Measurements from ENCODE around the gene CHRNA9. TPM values are rescaled to one million over a fixed set of nuclear protein-coding genes. Genes with fewer than 3 reads are reported as not detected.

Gene CHRNA9
- total RNA-seq, 1 experiment from 2014 or later, result not detected

DNA sequence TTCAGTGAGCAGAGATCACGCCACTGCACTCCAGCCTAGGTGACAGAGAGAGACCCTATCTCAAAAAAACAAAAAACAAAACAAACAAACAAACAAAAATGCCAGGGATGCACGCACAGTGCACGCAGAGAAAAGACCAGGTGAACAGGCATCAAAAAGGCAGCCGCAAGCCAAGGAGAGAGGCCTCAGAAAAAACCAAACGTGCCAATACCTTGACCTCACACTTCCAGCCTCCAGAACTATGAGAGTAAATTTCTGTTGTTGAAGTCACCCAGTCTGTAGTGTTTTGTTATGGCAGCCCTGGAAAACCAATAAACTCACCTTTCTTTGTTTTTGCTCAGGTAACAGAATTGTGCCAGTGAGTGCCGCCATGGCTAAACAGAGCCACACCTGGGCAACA is 66.0 kb downstream of the CHRNA9 start:
- TF ChIP-seq CTCF (IDR thresholded peaks at IDR 0.05; ENCODE audit: unreplicated experiment), result no peak
- CTCF ChIA-PET, result no interaction called here
- Mint-ChIP-seq H3K4me3 (ENCODE audit: low read depth, unreplicated experiment) (no peak overlapping the region), H3K27me3 (ENCODE audit: unreplicated experiment) (no peaks in the 10 kb centered on the region), H3K36me3 (ENCODE audit: insufficient read depth, unreplicated experiment) (peaks cover 14% of the 10 kb centered on the region), H3K9me3 (ENCODE audit: low read depth, unreplicated experiment) (no peaks in the 10 kb centered on the region), H3K4me1 (ENCODE audit: low read depth, unreplicated experiment) (peaks cover 28% of the 10 kb centered on the region), H3K27ac (ENCODE audit: unreplicated experiment) (no peak overlapping the region)
- no peak for DNase-seq
- intact Hi-C loops (cut with micrococcal nuclease; ENCODE audit: unreplicated experiment), result no loop called here
- no TSS peak for BruUV-seq (replicated peaks)

DNA sequence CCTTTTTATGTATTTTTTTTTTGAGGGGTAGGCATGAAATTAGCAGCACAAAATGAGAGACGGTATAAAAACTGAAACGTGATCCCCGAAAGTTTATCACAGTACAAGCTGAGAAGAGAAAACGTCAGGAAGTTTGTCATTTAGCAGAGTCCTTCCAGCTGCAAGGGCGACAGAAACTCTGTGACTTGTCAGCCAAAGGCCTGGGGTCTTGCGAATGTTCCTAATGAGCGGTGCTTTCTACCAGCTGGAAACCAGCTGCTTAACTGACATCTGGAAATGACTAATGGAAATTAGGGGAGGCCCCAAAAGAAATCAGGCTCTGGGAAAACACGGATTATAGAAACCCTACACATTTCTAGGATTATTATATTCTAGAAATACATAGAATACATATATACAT is 66.5 kb downstream of the CHRNA9 start:
- peaks cover 14% of the 10 kb centered on the region for H3K36me3 Mint-ChIP-seq (ENCODE audit: insufficient read depth, unreplicated experiment)
- H3K27me3 Mint-ChIP-seq (ENCODE audit: unreplicated experiment), result no peaks in the 10 kb centered on the region
- TF ChIP-seq CTCF (IDR thresholded peaks at IDR 0.05; ENCODE audit: unreplicated experiment), result no peak
- H3K4me3 Mint-ChIP-seq (ENCODE audit: low read depth, unreplicated experiment), result no peak overlapping the region
- H3K4me1 Mint-ChIP-seq (ENCODE audit: low read depth, unreplicated experiment), result peaks cover 25% of the 10 kb centered on the region
- BruUV-seq (replicated peaks), result no TSS peak
- CTCF ChIA-PET, result no interaction called here
- intact Hi-C loops (cut with micrococcal nuclease; ENCODE audit: unreplicated experiment), result no loop called here
- H3K9me3 Mint-ChIP-seq (ENCODE audit: low read depth, unreplicated experiment), result no peaks in the 10 kb centered on the region
- DNase-seq, result no peak
- no peak overlapping the region for H3K27ac Mint-ChIP-seq (ENCODE audit: unreplicated experiment)

GRCh38 chr4:40402556-40402955 is 67.4 kb downstream of the CHRNA9 start:
- intact Hi-C loops (cut with micrococcal nuclease; ENCODE audit: unreplicated experiment), result no loop called here
- Mint-ChIP-seq H3K9me3 (ENCODE audit: low read depth, unreplicated experiment) (peaks cover under 1% of the 10 kb centered on the region), H3K27me3 (ENCODE audit: unreplicated experiment) (no peaks in the 10 kb centered on the region), H3K4me3 (ENCODE audit: low read depth, unreplicated experiment) (no peak overlapping the region), H3K27ac (ENCODE audit: unreplicated experiment) (no peak overlapping the region), H3K36me3 (ENCODE audit: insufficient read depth, unreplicated experiment) (peaks cover 14% of the 10 kb centered on the region), H3K4me1 (ENCODE audit: low read depth, unreplicated experiment) (peaks cover 25% of the 10 kb centered on the region)
- no TSS peak for BruUV-seq (replicated peaks)
- CTCF ChIA-PET, result no interaction called here
- no peak for DNase-seq
- no peak for TF ChIP-seq CTCF (IDR thresholded peaks at IDR 0.05; ENCODE audit: unreplicated experiment)

DNA sequence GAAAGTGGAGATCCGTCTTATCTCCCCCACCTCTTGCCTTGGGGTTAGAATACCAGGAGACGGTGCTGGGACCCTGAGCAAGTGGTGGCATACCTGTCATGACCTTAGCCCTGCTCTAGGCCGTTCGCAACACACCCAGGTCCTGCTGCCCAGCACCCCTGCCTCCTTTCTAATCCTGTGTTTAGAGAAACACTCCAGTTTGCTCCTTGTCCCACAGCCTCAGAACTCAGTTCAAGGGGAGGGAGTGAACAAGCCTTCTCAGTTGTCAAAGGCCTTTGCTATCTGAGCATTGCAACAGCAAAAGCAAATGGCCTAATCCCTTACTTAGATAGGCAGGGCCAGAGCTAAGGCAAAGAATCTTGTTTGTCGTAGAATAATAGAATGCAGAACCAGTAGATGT is 67.9 kb downstream of the CHRNA9 start:
- BruUV-seq (replicated peaks), result no TSS peak
- no peak for DNase-seq
- Mint-ChIP-seq H3K27ac (ENCODE audit: unreplicated experiment) (no peak overlapping the region), H3K4me1 (ENCODE audit: low read depth, unreplicated experiment) (peaks cover 25% of the 10 kb centered on the region), H3K36me3 (ENCODE audit: insufficient read depth, unreplicated experiment) (peaks cover 14% of the 10 kb centered on the region), H3K27me3 (ENCODE audit: unreplicated experiment) (no peaks in the 10 kb centered on the region), H3K9me3 (ENCODE audit: low read depth, unreplicated experiment) (peaks cover 5% of the 10 kb centered on the region), H3K4me3 (ENCODE audit: low read depth, unreplicated experiment) (no peak overlapping the region)
- CTCF ChIA-PET, result no interaction called here
- intact Hi-C loops (cut with micrococcal nuclease; ENCODE audit: unreplicated experiment), result no loop called here
- no peak for TF ChIP-seq CTCF (IDR thresholded peaks at IDR 0.05; ENCODE audit: unreplicated experiment)

Other genes starting within 250 kb of the CHRNA9 start
- not detected in 2 replicates for gene RHOH, start 138.3 kb upstream of the CHRNA9 start, total RNA-seq (2022)

Measured in Calu3 (cell line).